HepG2 (cell line): ENCODE results near the gene TSPAN18. TPM values are rescaled to one million over a fixed set of nuclear protein-coding genes. Genes with fewer than 3 reads are reported as not detected.
A peak's percentile ranks its signal among the peaks of the same experiment; 100 is the strongest.

Source experiments
- ATAC-seq: fragments of 200-7000 bp; cut with Tn5 transposase; 3 replicates; pipeline ENCODE4 v1.9.1; 2020; ENCODE audit warnings: mild to moderate bottlenecking, moderate library complexity
- BruUV-seq: library from RNA; stranded (reverse); fragments of 400-500 nt; replicated peaks from 2 replicates; lab custom pipeline; 2021; lab: Mats Ljungman, UMichigan
- CTCF ChIA-PET: fragments of 300-600 bp; formaldehyde crosslinking; extraction: SDS; loops from one replicate; lab custom pipeline; 2021; ENCODE audit warnings: low total read pairs, inconsistent platforms, low intra/inter-chr PET ratio; lab: Yijun Ruan, JAX
- POLR2A ChIA-PET: fragments of 350-600 bp; sonication (Branson Sonifier 250); formaldehyde crosslinking; loops from one replicate; lab custom pipeline; 2020; ENCODE audit warnings: antibody characterized with exemption, inconsistent platforms; lab: Yijun Ruan, JAX
- DNase-seq: peaks from one replicate; pipeline ENCODE4 v3.0.0-alpha.2; 2015; ENCODE audit warnings: low spot score
- FAIRE-seq: peaks from 3 replicates; lab custom pipeline; 2011; peaks lifted over from hg19 to GRCh38; lab: Jason Lieb, UNC
- H2AFZ ChIP-seq: one replicate; pipeline ENCODE4 v1.6.1; 2011; ENCODE audit warnings: low read length, inconsistent platforms
- H3K27ac ChIP-seq: fragments of 300-600 bp; 3 replicates; pipeline ENCODE4 v1.8.0; 2011; ENCODE audit warnings: mixed run types, mild to moderate bottlenecking, mixed read lengths, low read length, inconsistent platforms; ENCODE audit not compliant: insufficient read depth; ENCODE audit errors: extremely low read length
- H3K27me3 ChIP-seq, 2 experiments: fragments of 200-600 bp in 1 of 2; 2 replicates in 1 of 2; 3 replicates in 1 of 2; pipeline versions ENCODE4 v1.6.0 to v1.8.0; 2011; ENCODE audit warnings: low read length in 2 of 2, mild to moderate bottlenecking in 2 of 2, moderate library complexity in 2 of 2, inconsistent platforms in 1 of 2; ENCODE audit not compliant: insufficient read depth in 2 of 2, control insufficient read depth in 1 of 2
- H3K36me3 ChIP-seq, 2 experiments: fragments of 200-600 bp in 1 of 2; replicated peaks in 1 of 2; 2 replicates in 1 of 2; 3 replicates in 1 of 2; pipeline versions ENCODE4 v1.5.1 to v1.8.0; 2011; ENCODE audit warnings: low read length in 2 of 2, inconsistent platforms in 1 of 2; ENCODE audit not compliant: insufficient read depth in 2 of 2, control insufficient read depth in 1 of 2
- H3K4me1 ChIP-seq: 2 replicates; pipeline ENCODE4 v1.5.1; 2012; ENCODE audit warnings: low read length, inconsistent platforms; ENCODE audit not compliant: insufficient read depth
- H3K4me2 ChIP-seq: 2 replicates; pipeline ENCODE4 v1.6.0; 2011; ENCODE audit warnings: low read depth, low read length, inconsistent platforms
- H3K4me3 ChIP-seq, 3 experiments: fragments of 200-600 bp in 1 of 3; sonication (generic), shearing (Covaris generic) in 1 of 3; replicated peaks in 1 of 3; 2 replicates each; pipeline ENCODE4 v1.5.1; 2011 to 2016; ENCODE audit warnings: low read length in 3 of 3, inconsistent platforms in 2 of 3, low read depth in 2 of 3, mild to moderate bottlenecking in 2 of 3, control low read depth in 1 of 3, mixed read lengths in 1 of 3; ENCODE audit not compliant: insufficient read depth in 1 of 3
- H3K79me2 ChIP-seq: one replicate; pipeline ENCODE4 v1.6.1; 2011; ENCODE audit warnings: low read length, inconsistent platforms; ENCODE audit not compliant: insufficient read depth
- H3K9ac ChIP-seq: 2 replicates; pipeline ENCODE4 v1.6.0; 2011; ENCODE audit warnings: mild to moderate bottlenecking, low read depth, low read length, inconsistent platforms; ENCODE audit not compliant: insufficient read depth
- H3K9me3 ChIP-seq: 2 replicates; pipeline ENCODE4 v1.5.1; 2012; ENCODE audit warnings: mild to moderate bottlenecking, low read length
- H4K20me1 ChIP-seq: 2 replicates; pipeline ENCODE4 v1.6.0; 2011; ENCODE audit warnings: inconsistent platforms, mild to moderate bottlenecking, low read length, moderate library complexity; ENCODE audit not compliant: insufficient read depth
- MLX ChIP-seq: IDR thresholded peaks from 2 replicates; pipeline ENCODE4 v1.6.1; 2016
- NCOA1 ChIP-seq: sonication (generic); formaldehyde crosslinking; IDR thresholded peaks from 2 replicates; pipeline ENCODE4 v1.9.0; 2021; ENCODE audit warnings: missing genetic modification reagents
- PAWR ChIP-seq: sonication (generic); formaldehyde crosslinking; IDR thresholded peaks from 2 replicates; pipeline ENCODE4 v1.4.0; 2020; ENCODE audit warnings: missing genetic modification reagents, mild to moderate bottlenecking, borderline replicate concordance
- SOX13 ChIP-seq, 3 experiments: fragments of 450-650 bp in 1 of 3; sonication (generic) in 1 of 3; formaldehyde crosslinking in 1 of 3; IDR thresholded peaks in 2 of 3; conservative IDR thresholded peaks in 1 of 3; 2 replicates each; pipeline versions ENCODE4 v1.5.0 to v1.6.1; 2016 to 2020; ENCODE audit warnings: antibody characterized with exemption in 1 of 3, mild to moderate bottlenecking in 1 of 3, missing compliant biosample characterization in 1 of 3, missing genetic modification reagents in 1 of 3, moderate library complexity in 1 of 3
- SOX5 ChIP-seq: IDR thresholded peaks from 2 replicates; pipeline ENCODE4 v1.6.1; 2016; ENCODE audit warnings: borderline replicate concordance
- SOX6 ChIP-seq, 2 experiments: fragments of 450-650 bp in 1 of 2; sonication (generic) in 1 of 2; formaldehyde crosslinking in 1 of 2; IDR thresholded peaks; 2 replicates each; pipeline versions ENCODE4 v1.4.0 to v1.6.1; 2017 to 2020; ENCODE audit warnings: antibody characterized with exemption in 1 of 2, mild to moderate bottlenecking in 1 of 2, missing genetic modification reagents in 1 of 2
- TCF7 ChIP-seq: sonication (generic); IDR thresholded peaks from 2 replicates; pipeline ENCODE4 v1.6.1; 2016; ENCODE audit warnings: antibody characterized with exemption, low read depth
- ZFYVE20 ChIP-seq: sonication (generic); formaldehyde crosslinking; IDR thresholded peaks from 2 replicates; pipeline ENCODE4 v1.8.0; 2023; ENCODE audit warnings: low read depth, mild to moderate bottlenecking, moderate library complexity, missing genetic modification reagents, borderline replicate concordance
- ZNF205 ChIP-seq: IDR thresholded peaks from 2 replicates; pipeline ENCODE4 v1.6.1; 2018; ENCODE audit warnings: missing biosample characterization, missing genetic modification reagents
- ZNF484 ChIP-seq: sonication (generic); formaldehyde crosslinking; IDR thresholded peaks from 2 replicates; pipeline ENCODE4 v1.5.1; 2020; ENCODE audit warnings: mild to moderate bottlenecking, low read depth, missing genetic modification reagents, borderline replicate concordance
- ZNF567 ChIP-seq: sonication (generic); formaldehyde crosslinking; IDR thresholded peaks from 2 replicates; pipeline ENCODE4 v1.8.1; 2023; ENCODE audit warnings: mild to moderate bottlenecking, missing genetic modification reagents, borderline replicate concordance
- WGBS: methylation state at CpG from one replicate; pipeline ENCODE4 v1.1.6; 2017; ENCODE audit warnings: low lambda C conversion rate; 5-methylcytosine and 5-hydroxymethylcytosine counted together
- in situ Hi-C: cut with HindIII; loops from 2 replicates; pipeline ENCODE4 v1.10.0; 2017; ENCODE audit warnings: low pct_unique_long_range_greater_than_20kb; ENCODE audit not compliant: extremely low pct_ligation_motif_present
- intact Hi-C: fragments of 100-400 bp; cut with micrococcal nuclease; formaldehyde crosslinking; loops from one replicate; pipeline ENCODE4 v1.10.0; 2022; ENCODE audit not compliant: unreplicated experiment
- polyA plus RNA-seq, 8 experiments: library from polyadenylated mRNA; depleted of rRNA in 3 of 8; stranded (reverse) in 7 of 8; unstranded in 1 of 8; fragments of >200 nt; fragmentation: Illumina TruSeq in 4 of 8; extraction: Trizol in 4 of 8; gene quantifications; 2 replicates each; pipeline versions ENCODE4 v1.2.1 to v1.2.3, GENCODE V29; 2011 to 2016; ENCODE audit warnings: low read depth in 4 of 8, missing spikeins in 1 of 8, mixed read lengths in 1 of 8; ENCODE audit not compliant: insufficient read depth in 1 of 8
- total RNA-seq, 5 experiments: library from RNA; depleted of rRNA; stranded (reverse); fragments of >200 nt; fragmentation: Illumina TruSeq; extraction: Trizol; gene quantifications; 2 replicates each; pipeline ENCODE4 v1.2.3, GENCODE V29; 2016; ENCODE audit warnings: low read depth in 1 of 5

The TSPAN18 gene
- total and polyA plus RNA-seq, 2 of the 13 experiments (the other 11 are each of a cell fraction or from before 2014, with no cell fraction given), result not detected

- Histone ChIP-seq H3K4me1 (no peaks in the 10 kb centered on the region), H3K4me3 (no peak overlapping the region), H3K27ac (no peak overlapping the region), H3K4me2 (no peak overlapping the region), H2AFZ (no peak overlapping the region), H4K20me1 (no peaks in the 10 kb centered on the region), H3K79me2 (no peaks in the 10 kb centered on the region), H3K9me3 (no peaks in the 10 kb centered on the region), H3K9ac (no peak overlapping the region), H3K36me3 (no peaks in the 10 kb centered on the region), H3K27me3 (peaks cover 0 to 4% of the 10 kb centered on the region in 2 experiments; a peak in 1 of 5 replicates)
- ChIA-PET POLR2A (no interaction called here), CTCF (no interaction called here)
- peak; percentile 52 for DNase-seq
- TF ChIP-seq SOX13 (IDR thresholded peaks at IDR 0.05) (peak; percentile 29; the same call in 1 of the 2 replicates), SOX13 (CRISPR knock-in tag; conservative IDR thresholded peaks at IDR 0.05 in 1 of 2, IDR thresholded peaks at IDR 0.05 in 1 of 2) (peak in 1 of 2 experiments; percentile 81; a peak in 2 of 4 replicates), ZNF484 (CRISPR knock-in tag) (no peak), ZFYVE20 (no peak), NCOA1 (CRISPR knock-in tag) (no peak), SOX5 (CRISPR knock-in tag) (peak; percentile 47; the same call in 1 of the 2 replicates), TCF7 (peak; percentile 26; the same call in 1 of the 2 replicates), PAWR (CRISPR knock-in tag) (no peak), SOX6 (IDR thresholded peaks at IDR 0.05) (no peak), SOX6 (CRISPR knock-in tag; IDR thresholded peaks at IDR 0.05) (peak; percentile 29; the same call in 1 of the 2 replicates), ZNF567 (CRISPR knock-in tag) (no peak), MLX (no peak), ZNF205 (CRISPR knock-in tag) (no peak)
- BruUV-seq, result no TSS peak
- peak; percentile 27; the same call in 1 of the 3 replicates for ATAC-seq
- in situ Hi-C loops (no loop called here), intact Hi-C loops (no loop called here)
- FAIRE-seq, result no peak
- WGBS, result 11% methylated on average over 3 of the region's 5 CpGs
Observed at GRCh38 chr11:44824300-44824704, 97.5 kb downstream of the TSPAN18 start.
